Progenitor cell of endocrine pancreas (in vitro differentiated cells): ENCODE measurements around the gene FHAD1. TPM values are rescaled to one million over a fixed set of nuclear protein-coding genes. Genes with fewer than 3 reads are reported as not detected.

Experiments
- DNase-seq: peaks from one replicate; pipeline ENCODE4 v3.0.0; 2021; ENCODE audit warnings: low spot score; ENCODE audit not compliant: unreplicated experiment
- H3K27ac Mint-ChIP-seq: 2 replicates; pipeline ENCODE4 v1.8.0; 2021; ENCODE audit warnings: mild to moderate bottlenecking, moderate library complexity, mixed read lengths
- H3K27me3 Mint-ChIP-seq: 2 replicates; pipeline ENCODE4 v1.8.0; 2021; ENCODE audit warnings: mixed read lengths
- H3K36me3 Mint-ChIP-seq: 2 replicates; pipeline ENCODE4 v1.8.0; 2022; ENCODE audit warnings: mixed read lengths; ENCODE audit not compliant: insufficient read depth
- H3K4me1 Mint-ChIP-seq: 2 replicates; pipeline ENCODE4 v1.8.0; 2021; ENCODE audit warnings: low read depth, mixed read lengths
- H3K4me3 Mint-ChIP-seq: 2 replicates; pipeline ENCODE4 v1.8.0; 2021; ENCODE audit warnings: low read depth, mild to moderate bottlenecking, moderate library complexity, mixed read lengths
- H3K9me3 Mint-ChIP-seq: 2 replicates; pipeline ENCODE4 v1.8.0; 2021; ENCODE audit warnings: low read depth, mixed read lengths
- CTCF ChIP-seq: fragments of 200-600 bp; sonication (generic); IDR thresholded peaks from one replicate; pipeline ENCODE4 v1.5.0; 2021; ENCODE audit warnings: antibody characterized with exemption, mild to moderate bottlenecking; ENCODE audit not compliant: unreplicated experiment
- total RNA-seq: library from RNA; stranded (reverse); gene quantifications from 2 replicates; pipeline ENCODE4 v1.2.1, GENCODE V29; 2021

Gene FHAD1
- total RNA-seq, 1 donor from 2014 or later = 5.0 TPM

GRCh38 chr1:15331734-15332133 lies 84.7 kb downstream of the FHAD1 start:
- H3K4me3 Mint-ChIP-seq = no peak overlapping the region
- peaks cover 3% of the 10 kb centered on the region for H3K4me1 Mint-ChIP-seq
- H3K27ac Mint-ChIP-seq = no peak overlapping the region
- no peak for TF ChIP-seq CTCF
- H3K27me3 Mint-ChIP-seq = peaks cover 19% of the 10 kb centered on the region
- no peaks in the 10 kb centered on the region for H3K9me3 Mint-ChIP-seq
- no peak for DNase-seq
- H3K36me3 Mint-ChIP-seq = no peaks in the 10 kb centered on the region

GRCh38 chr1:15332525-15332924 lies 85.5 kb downstream of the FHAD1 start:
- H3K4me1 Mint-ChIP-seq = no peaks in the 10 kb centered on the region
- no peak overlapping the region for H3K4me3 Mint-ChIP-seq
- no peaks in the 10 kb centered on the region for H3K36me3 Mint-ChIP-seq
- no peak overlapping the region for H3K27ac Mint-ChIP-seq
- DNase-seq = no peak
- peaks cover 15% of the 10 kb centered on the region for H3K27me3 Mint-ChIP-seq
- H3K9me3 Mint-ChIP-seq = no peaks in the 10 kb centered on the region
- no peak for TF ChIP-seq CTCF

- TF ChIP-seq CTCF = no peak
- Mint-ChIP-seq H3K9me3 (peaks cover under 1% of the 10 kb centered on the region), H3K4me3 (no peak overlapping the region), H3K4me1 (no peaks in the 10 kb centered on the region), H3K36me3 (no peaks in the 10 kb centered on the region), H3K27ac (no peak overlapping the region), H3K27me3 (peaks cover 16% of the 10 kb centered on the region)
- no peak for DNase-seq
Measured at GRCh38 chr1:15332952-15333715, 86.1 kb downstream of the FHAD1 start.

GRCh38 chr1:15334995-15335394 lies 88.0 kb downstream of the FHAD1 start:
- no peak for TF ChIP-seq CTCF
- no peak overlapping the region for H3K4me3 Mint-ChIP-seq
- H3K27ac Mint-ChIP-seq = no peak overlapping the region
- peaks cover 19% of the 10 kb centered on the region for H3K27me3 Mint-ChIP-seq
- H3K9me3 Mint-ChIP-seq = peaks cover 6% of the 10 kb centered on the region
- peaks cover 4% of the 10 kb centered on the region for H3K4me1 Mint-ChIP-seq
- H3K36me3 Mint-ChIP-seq = peaks cover 2% of the 10 kb centered on the region
- DNase-seq = no peak

- H3K4me1 Mint-ChIP-seq = peaks cover 6% of the 10 kb centered on the region
- H3K9me3 Mint-ChIP-seq = peaks cover 6% of the 10 kb centered on the region
- peaks cover 15% of the 10 kb centered on the region for H3K27me3 Mint-ChIP-seq
- H3K36me3 Mint-ChIP-seq = peaks cover 2% of the 10 kb centered on the region
- DNase-seq = no peak
- no peak for TF ChIP-seq CTCF
- H3K27ac Mint-ChIP-seq = no peak overlapping the region
- no peak overlapping the region for H3K4me3 Mint-ChIP-seq
Measured at GRCh38 chr1:15336866-15337265, 89.8 kb downstream of the FHAD1 start.
